Neural progenitor cell (in vitro differentiated cells): Measurements from ENCODE around the gene PITPNC1.

Source experiments
- EZH2 ChIP-seq: fragments of 200-600 bp; sonication (generic); IDR thresholded peaks from 2 replicates; pipeline ENCODE4 v1.6.1; 2017; ENCODE audit warnings: antibody characterized with exemption, mild to moderate bottlenecking, moderate library complexity
- TF ChIP-seq, protein P1 (sequence below): fragments of 200-600 bp; sonication (generic); IDR thresholded peaks from 2 replicates; pipeline ENCODE4 v1.5.1; 2017; ENCODE audit warnings: antibody characterized with exemption, mild to moderate bottlenecking

DNA sequence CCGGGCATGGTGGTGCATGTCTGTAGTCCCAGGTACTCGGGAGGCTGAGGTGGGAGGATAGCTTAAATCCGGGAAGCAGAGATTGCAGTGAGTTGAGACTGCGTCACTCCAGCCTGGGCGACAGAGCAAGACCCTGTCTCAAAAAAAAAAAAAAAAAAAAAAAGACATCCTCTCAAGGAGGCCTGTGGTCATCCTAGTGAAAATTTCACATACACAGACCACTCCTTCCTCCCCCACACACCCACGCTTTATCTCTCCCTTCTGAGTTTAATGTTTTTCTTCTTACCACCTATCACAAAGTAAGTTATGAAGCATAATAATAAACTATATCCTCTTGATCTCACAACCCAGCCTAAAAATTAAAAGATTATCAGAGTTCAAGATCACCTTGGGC lies 339.3 kb downstream of the PITPNC1 start:
- TF ChIP-seq, protein P1, sequence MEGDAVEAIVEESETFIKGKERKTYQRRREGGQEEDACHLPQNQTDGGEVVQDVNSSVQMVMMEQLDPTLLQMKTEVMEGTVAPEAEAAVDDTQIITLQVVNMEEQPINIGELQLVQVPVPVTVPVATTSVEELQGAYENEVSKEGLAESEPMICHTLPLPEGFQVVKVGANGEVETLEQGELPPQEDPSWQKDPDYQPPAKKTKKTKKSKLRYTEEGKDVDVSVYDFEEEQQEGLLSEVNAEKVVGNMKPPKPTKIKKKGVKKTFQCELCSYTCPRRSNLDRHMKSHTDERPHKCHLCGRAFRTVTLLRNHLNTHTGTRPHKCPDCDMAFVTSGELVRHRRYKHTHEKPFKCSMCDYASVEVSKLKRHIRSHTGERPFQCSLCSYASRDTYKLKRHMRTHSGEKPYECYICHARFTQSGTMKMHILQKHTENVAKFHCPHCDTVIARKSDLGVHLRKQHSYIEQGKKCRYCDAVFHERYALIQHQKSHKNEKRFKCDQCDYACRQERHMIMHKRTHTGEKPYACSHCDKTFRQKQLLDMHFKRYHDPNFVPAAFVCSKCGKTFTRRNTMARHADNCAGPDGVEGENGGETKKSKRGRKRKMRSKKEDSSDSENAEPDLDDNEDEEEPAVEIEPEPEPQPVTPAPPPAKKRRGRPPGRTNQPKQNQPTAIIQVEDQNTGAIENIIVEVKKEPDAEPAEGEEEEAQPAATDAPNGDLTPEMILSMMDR, result no peak
- TF ChIP-seq EZH2, result no peak
